Erythroblast (primary cell): ENCODE data around the gene KCNMA1.
"Not testable (repeated sequence)": the region's sequence is repeated elsewhere in the genome, so short reads cannot be mapped to it uniquely, and the experiment has no call there.

Source experiments
- GATA1 ChIP-seq: IDR thresholded peaks from 2 replicates; pipeline ENCODE4 v1.6.1; 2011; ENCODE audit warnings: low read depth, mild to moderate bottlenecking, control low read depth, low read length, moderate library complexity
- POLR2A ChIP-seq: IDR thresholded peaks from 2 replicates; pipeline ENCODE4 v1.6.1; 2011; ENCODE audit warnings: mild to moderate bottlenecking, low read length

DNA sequence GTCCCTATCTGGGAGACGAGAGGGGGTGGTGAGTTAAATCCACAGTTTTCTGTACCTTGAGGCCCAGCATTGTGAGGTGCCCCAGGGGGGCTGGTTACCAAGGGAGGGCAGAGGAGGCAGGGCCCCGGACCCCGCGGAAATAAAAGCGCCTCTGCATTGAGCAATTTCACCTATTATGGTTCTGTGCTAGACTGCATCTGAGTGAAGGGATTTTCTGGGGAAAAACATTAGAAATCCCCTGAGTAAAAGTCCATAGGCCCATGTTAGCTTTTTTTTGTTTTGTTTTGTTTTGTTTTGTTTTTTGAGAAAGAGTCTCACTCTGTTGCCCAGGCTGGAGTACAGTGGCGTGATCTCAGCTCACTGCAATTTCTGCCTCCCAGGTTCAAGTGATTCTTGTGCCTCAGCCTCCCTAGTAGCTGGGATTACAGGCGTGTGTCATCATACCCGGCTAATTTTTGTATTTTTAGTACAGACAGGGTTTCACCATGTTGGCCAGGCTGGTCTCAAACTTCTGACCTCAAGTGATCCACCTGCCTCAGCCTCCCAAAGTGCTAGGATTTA lies 225.0 kb downstream of the KCNMA1 start:
- not testable (repeated sequence) for TF ChIP-seq POLR2A, GATA1
